ENCODE measurements around the gene PRAME.
"Not testable (repeated sequence)": the region's sequence is repeated elsewhere in the genome, so short reads cannot be mapped to it uniquely, and the experiment has no call there.

Gene PRAME, protein sequence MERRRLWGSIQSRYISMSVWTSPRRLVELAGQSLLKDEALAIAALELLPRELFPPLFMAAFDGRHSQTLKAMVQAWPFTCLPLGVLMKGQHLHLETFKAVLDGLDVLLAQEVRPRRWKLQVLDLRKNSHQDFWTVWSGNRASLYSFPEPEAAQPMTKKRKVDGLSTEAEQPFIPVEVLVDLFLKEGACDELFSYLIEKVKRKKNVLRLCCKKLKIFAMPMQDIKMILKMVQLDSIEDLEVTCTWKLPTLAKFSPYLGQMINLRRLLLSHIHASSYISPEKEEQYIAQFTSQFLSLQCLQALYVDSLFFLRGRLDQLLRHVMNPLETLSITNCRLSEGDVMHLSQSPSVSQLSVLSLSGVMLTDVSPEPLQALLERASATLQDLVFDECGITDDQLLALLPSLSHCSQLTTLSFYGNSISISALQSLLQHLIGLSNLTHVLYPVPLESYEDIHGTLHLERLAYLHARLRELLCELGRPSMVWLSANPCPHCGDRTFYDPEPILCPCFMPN

GRCh38 chr22:22558972-22559603, at the start of gene PRAME:
PRAME (minus strand) TSS chr22:22559265; CDS start chr22:22556832, 2,433 bp downstream.
- in situ Hi-C loops (cut with MboI; ENCODE audit: low sequenced_read_pairs) = no loop called here

GRCh38 chr22:22608022-22608421, 49.0 kb upstream of the PRAME start:
- in situ Hi-C loops (cut with MboI; ENCODE audit: low sequenced_read_pairs) = not testable (repeated sequence)

GRCh38 chr22:22605074-22605404, 46.0 kb upstream of the PRAME start:
- in situ Hi-C loops (cut with MboI; ENCODE audit: low sequenced_read_pairs) = no loop called here

DNA sequence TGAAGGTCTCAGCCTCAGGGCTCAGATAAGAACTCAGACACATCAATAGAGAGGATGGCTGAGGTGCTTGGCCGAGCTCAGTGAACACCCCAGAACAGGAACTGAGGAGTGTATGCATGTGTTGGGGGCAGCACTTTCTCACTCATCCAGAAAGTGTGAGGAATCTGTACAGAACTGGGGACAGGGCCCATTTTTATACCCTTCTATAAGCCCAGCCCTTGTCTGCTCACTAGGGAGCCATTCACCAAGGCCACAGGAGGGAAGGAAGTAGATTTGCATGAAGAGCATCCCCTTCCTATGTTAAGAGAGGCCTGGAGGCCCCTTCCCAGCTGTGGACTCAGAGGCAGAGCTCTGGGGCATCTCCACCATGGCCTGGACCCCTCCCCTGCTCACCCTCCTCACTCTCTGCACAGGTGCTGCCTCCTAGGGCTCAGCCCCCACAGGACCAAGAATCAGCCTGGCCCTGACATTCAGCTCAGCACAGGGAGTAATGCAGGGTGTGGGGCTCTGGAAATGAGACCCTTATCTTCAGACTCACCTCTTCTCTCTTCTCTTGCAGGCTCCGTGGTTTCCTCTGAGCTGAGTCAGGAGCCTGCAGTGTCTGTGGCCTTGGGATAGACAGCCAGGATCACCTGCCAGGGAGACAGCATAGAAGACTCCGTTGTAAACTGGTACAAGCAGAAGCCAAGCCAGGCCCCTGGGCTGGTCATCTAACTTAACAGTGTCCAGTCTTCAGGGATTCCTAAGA, 45.4 kb upstream of the PRAME start:
- in situ Hi-C loops (cut with MboI; ENCODE audit: low sequenced_read_pairs) = no loop called here

DNA sequence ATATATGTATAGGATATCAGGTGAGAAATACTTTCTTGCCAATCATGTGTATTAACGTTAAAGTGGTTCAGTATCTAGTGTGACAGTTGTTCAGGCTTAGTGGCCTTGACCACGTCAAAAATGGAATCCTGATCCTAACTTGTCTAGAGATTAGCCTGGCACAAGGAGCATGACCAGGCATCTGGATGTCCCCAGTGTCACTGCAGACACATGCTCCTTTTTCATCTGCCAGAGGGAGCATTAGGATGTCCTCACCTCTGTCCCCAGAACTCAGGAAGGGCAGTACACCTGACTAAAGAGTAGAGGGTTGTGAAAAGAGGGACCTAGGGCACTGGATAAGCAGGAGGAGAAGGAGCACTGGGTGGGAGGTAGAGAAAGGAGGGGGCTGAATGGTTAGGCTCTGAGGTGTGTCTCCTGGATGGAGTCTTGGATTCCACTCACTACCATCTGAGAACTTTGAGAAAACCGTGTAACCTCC, 44.4 kb upstream of the PRAME start:
- in situ Hi-C loops (cut with MboI; ENCODE audit: low sequenced_read_pairs) = no loop called here

DNA sequence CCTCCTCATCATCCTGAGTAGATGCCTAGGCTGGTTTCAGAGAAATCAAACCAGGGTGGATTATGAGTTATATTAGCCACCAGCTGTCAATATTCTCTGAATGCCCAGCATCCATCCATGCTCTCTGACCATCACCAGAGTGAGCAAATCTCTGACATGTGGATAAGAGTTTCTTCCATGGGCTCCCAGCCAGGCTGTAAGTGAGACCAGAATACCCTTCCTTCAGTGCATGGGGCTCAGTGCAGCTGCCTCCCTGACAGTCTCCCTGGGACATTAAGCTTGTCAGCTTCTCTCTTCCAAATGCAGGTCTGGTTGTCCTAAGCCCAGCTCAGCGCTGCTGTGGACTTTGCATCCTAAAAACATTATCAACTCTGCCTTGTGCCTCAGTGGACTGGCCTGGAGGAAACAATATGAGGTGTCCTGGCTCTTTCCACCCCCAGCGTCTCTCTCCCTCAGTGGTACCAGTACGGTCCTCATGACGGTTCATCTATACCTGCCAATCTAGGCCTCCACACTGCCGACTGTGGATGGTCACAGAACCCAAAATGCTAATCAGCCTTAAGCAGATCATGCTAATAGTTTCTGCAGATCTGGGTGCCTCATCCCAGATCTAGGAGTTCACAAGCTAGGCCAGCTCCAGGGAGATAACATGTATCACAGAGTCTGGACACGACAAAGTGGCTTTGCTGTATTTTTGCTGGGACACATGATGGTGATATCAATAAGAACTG, 41.6 kb upstream of the PRAME start:
- in situ Hi-C loops (cut with MboI; ENCODE audit: low sequenced_read_pairs) = no loop called here

GRCh38 chr22:22599248-22599647, 40.2 kb upstream of the PRAME start:
- in situ Hi-C loops (cut with MboI; ENCODE audit: low sequenced_read_pairs) = no loop called here

DNA sequence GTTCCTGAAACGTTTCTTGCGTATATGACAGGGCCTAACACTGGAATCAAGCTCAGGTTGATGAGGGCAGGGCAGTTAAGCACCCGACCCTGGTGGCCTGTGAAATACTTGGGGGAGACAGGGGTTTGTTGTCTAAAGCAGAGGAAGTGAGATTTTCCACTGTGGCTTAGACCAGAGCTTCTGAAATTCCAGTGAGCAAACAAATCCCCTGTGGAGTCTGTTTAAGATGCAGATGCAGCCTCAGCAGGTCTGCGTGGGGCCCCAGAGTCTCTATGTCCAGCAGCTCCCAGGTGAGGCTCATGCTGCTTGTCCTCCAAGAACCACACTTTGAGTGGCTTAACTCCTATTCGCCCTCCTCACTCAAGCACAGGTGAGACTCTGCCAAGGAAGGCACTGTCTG, 39.1 kb upstream of the PRAME start:
- in situ Hi-C loops (cut with MboI; ENCODE audit: low sequenced_read_pairs) = no loop called here

GRCh38 chr22:22595001-22595835, 36.2 kb upstream of the PRAME start:
- in situ Hi-C loops (cut with MboI; ENCODE audit: low sequenced_read_pairs) = no loop called here

GRCh38 chr22:22593964-22594656, 35.0 kb upstream of the PRAME start:
- in situ Hi-C loops (cut with MboI; ENCODE audit: low sequenced_read_pairs) = no loop called here

DNA sequence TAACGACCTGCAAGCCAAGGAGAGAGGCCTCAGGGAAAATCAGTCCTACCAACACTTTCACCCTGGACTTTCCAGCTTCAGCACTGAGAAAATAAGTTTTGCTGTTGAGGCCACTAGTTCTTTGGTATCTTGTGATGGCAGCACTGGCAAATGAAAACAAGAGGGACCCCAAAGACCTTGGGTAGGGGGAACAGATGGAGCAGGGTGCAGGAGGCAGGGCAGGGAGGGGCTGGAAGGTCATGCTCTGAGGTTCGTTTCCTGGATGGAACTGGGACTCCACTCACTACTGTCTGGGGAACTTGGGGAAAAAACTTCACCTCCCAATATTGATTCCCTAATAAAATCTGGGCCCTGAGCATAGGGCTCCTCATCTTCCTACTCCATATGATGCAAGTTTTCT, 34.2 kb upstream of the PRAME start:
- in situ Hi-C loops (cut with MboI; ENCODE audit: low sequenced_read_pairs) = no loop called here

- in situ Hi-C loops (cut with MboI; ENCODE audit: low sequenced_read_pairs) = no loop called here
These were observed 32.6 kb upstream of the PRAME start for GRCh38 chr22:22591348-22592299.

DNA sequence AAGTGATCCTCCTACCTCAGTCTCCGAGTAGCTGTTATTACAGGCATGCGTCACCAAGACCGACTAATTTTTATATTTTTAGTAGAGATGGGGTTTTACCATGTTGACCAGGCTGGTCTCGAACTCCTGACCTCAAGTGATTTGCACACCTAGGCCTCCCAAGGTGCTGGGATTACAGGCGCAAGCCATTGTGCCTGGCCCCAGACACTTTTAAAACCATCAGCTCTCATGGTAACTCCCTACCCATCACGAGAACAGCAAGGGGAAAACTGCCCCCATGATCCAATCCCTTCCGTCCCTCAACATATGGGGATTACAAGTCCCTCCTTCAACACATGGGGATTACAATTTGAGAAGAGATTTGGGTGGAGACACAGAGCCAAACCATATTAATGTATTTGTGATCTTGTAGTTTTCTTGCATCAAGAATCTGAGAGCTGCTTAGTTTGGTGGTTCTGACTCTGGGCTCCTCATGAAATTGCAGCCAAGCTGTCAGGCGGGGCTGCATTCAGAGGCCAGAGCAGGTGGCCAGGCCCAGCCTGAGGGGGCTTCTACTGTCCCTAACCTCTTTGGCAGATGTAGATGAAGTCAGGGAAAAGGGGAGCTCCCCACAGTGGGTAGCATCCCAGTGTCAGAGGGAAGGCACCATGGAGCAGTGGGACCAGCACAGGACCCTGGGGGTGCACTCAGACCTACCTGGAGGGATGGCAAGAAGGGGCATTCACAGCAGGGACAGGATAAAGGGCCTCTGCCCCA, 31.2 kb upstream of the PRAME start:
- in situ Hi-C loops (cut with MboI; ENCODE audit: low sequenced_read_pairs) = no loop called here

DNA sequence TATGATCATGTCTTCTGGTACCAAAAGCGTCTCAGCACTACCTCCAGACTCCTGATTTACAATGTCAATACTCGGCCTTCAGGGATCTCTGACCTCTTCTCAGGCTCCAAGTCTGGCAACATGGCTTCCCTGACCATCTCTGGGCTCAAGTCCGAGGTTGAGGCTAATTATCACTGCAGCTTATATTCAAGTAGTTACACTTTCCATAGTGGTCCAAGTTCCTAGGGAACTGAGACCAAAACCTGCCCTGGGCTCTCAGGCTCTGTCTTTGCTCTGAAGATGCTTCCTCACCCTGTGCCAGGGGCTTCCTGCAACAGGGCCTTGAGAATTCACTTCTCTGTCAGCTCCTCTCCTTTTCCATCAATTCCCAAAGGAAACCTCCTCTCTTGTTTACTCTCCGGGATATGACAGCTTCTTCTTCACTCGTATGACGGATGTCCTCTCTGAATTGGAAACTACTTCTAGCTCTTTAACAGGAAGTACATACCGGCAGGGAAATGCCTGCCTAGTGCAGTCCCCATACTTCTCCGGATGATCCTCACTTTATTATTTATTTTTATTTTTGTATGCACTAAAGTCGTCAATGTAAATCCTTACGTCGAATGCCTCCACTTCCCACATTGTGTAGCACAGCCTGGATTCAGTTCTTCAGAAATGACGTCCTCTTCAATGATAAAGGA, 29.6 kb upstream of the PRAME start:
- in situ Hi-C loops (cut with MboI; ENCODE audit: low sequenced_read_pairs) = no loop called here

DNA sequence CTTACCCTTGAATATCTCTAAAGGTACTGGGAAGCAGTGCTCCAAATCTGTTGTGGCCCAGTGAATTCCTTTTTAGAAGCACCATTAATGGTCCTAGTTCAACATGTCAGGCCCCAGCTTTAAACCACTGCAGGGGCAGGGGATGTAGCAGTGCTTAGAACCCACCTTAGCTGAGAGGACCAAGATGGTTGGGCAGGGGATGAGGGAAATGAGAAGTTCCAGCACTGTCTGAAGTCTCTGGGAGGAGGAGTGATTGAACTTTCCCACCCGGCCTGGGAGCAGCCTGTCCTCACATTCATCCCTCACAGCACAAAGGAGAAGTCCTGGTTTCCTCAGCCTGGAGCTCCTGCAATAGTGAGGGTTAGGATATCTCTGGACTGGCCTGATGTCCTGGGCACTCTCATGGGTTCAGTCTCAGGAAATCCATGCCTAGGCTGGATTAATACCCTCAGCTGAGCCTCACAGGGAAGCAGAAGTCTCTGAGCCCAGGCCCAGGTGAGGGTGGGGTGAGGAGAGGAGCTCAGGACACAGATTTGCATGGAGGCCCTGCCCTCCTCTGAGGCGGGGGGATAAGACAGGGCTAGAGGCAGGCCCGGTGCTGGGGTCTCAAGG, 28.6 kb upstream of the PRAME start:
- in situ Hi-C loops (cut with MboI; ENCODE audit: low sequenced_read_pairs) = no loop called here

- in situ Hi-C loops (cut with MboI; ENCODE audit: low sequenced_read_pairs) = no loop called here
These were observed 25.7 kb upstream of the PRAME start for GRCh38 chr22:22584722-22585121.

DNA sequence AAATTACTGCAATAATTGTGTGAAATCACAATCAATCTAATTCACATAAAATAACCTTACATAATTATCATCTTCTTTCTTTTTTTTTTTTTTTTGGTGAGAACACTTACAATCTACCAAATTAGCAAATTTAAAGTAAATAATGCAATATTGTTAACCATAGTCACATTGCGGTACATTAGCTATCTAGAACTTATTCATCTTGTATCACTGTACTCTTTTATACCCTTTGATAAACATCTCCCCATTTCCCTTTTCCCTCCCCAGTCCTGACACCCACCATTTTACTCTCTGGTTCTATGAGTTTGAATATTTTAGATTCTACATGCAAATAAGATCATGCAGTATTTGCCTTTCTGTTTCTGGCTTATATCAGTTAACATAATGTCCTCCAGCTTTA, 24.0 kb upstream of the PRAME start:
- in situ Hi-C loops (cut with MboI; ENCODE audit: low sequenced_read_pairs) = no loop called here

Data from HL-60/S4 treated with phorbol 12-myristate 13-acetate at 8.2 ng/mL for 4 days and 3 days (cell line).